Activated CD8-positive, alpha-beta T cell treated with anti-CD3 and anti-CD28 coated beads, Interleukin-2, amount 10 ng/mL, durations not matched to agents 7 days and 5 days (primary cell): Measurements from ENCODE around the gene TUBGCP6. TPM values are rescaled to one million over a fixed set of nuclear protein-coding genes. Genes with fewer than 3 reads are reported as not detected.

Source experiments
- ATAC-seq: fragments of 150-1000 bp; cut with Tn5 transposase; one replicate; pipeline ENCODE4 v1.10.0; 2021; ENCODE audit warnings: moderate library complexity
- CTCF ChIA-PET: fragments of 350-600 bp; sonication (Branson Sonifier 250); formaldehyde crosslinking; loops from one replicate; lab custom pipeline; 2021; ENCODE audit warnings: antibody characterized with exemption; lab: Charles Lee
- POLR2A ChIA-PET: fragments of 350-600 bp; sonication (Branson Sonifier 250); formaldehyde crosslinking; loops from one replicate; lab custom pipeline; 2021; ENCODE audit warnings: antibody characterized with exemption; lab: Charles Lee
- DNase-seq: peaks from one replicate; pipeline ENCODE4 v3.0.0-alpha.2; 2020
- H3K27ac Mint-ChIP-seq: one replicate; pipeline ENCODE4 v1.8.0; 2021; ENCODE audit warnings: mild to moderate bottlenecking, mixed read lengths
- H3K27me3 Mint-ChIP-seq: one replicate; pipeline ENCODE4 v1.8.0; 2021; ENCODE audit warnings: low read depth, mixed read lengths
- H3K36me3 Mint-ChIP-seq: one replicate; pipeline ENCODE4 v1.8.0; 2021; ENCODE audit warnings: low read depth, mixed read lengths
- H3K4me1 Mint-ChIP-seq: one replicate; pipeline ENCODE4 v1.8.0; 2021; ENCODE audit warnings: low read depth, mixed read lengths
- H3K4me3 Mint-ChIP-seq: one replicate; pipeline ENCODE4 v1.8.0; 2021; ENCODE audit warnings: mild to moderate bottlenecking, mixed read lengths
- H3K9me3 Mint-ChIP-seq: one replicate; pipeline ENCODE4 v1.8.0; 2022; ENCODE audit warnings: mixed read lengths; ENCODE audit not compliant: insufficient read depth
- total RNA-seq, 2 experiments: library from RNA; stranded (reverse); gene quantifications; one replicate each; pipeline ENCODE4 v1.2.3, GENCODE V29; 2021

Gene TUBGCP6
- total RNA-seq, 2 experiments from 2014 or later, result 53.2 to 58.1 TPM

GRCh38 chr22:50177537-50178470 is 67.0 kb downstream of the TUBGCP6 start:
- Mint-ChIP-seq H3K36me3 (no peaks in the 10 kb centered on the region), H3K27me3 (peaks cover 5% of the 10 kb centered on the region), H3K9me3 (no peaks in the 10 kb centered on the region), H3K4me3 (no peak overlapping the region), H3K27ac (no peak overlapping the region), H3K4me1 (peaks cover 8% of the 10 kb centered on the region)
- ATAC-seq (no peak), DNase-seq (no peak)
- POLR2A ChIA-PET, result no interaction called here
- CTCF ChIA-PET, result no interaction called here

- peaks cover 8% of the 10 kb centered on the region for H3K27me3 Mint-ChIP-seq
- ChIA-PET CTCF (no interaction called here), POLR2A (interaction anchor here (0.7 kb wide), 1 partner anchor 10 kb away, joined by 3 read pairs; no protein-coding TSS in a partner anchor)
- H3K4me3 Mint-ChIP-seq, result no peak overlapping the region
- no peak for ATAC-seq
- no peak overlapping the region for H3K27ac Mint-ChIP-seq
- no peak for DNase-seq
- no peaks in the 10 kb centered on the region for H3K36me3 Mint-ChIP-seq
- no peaks in the 10 kb centered on the region for H3K9me3 Mint-ChIP-seq
- H3K4me1 Mint-ChIP-seq, result peaks cover 8% of the 10 kb centered on the region
These were observed 67.8 kb downstream of the TUBGCP6 start for GRCh38 chr22:50176850-50177536.

- Mint-ChIP-seq H3K4me3 (no peak overlapping the region), H3K9me3 (no peaks in the 10 kb centered on the region), H3K27ac (no peak overlapping the region), H3K36me3 (no peaks in the 10 kb centered on the region), H3K4me1 (peaks cover 8% of the 10 kb centered on the region), H3K27me3 (peaks cover 11% of the 10 kb centered on the region)
- CTCF ChIA-PET, result interaction anchor here (2.2 kb wide), 1 partner anchor 14 kb away, joined by 8 read pairs; no protein-coding TSS in a partner anchor
- no peak for DNase-seq
- no peak for ATAC-seq
- POLR2A ChIA-PET, result interaction anchor here (0.7 to 1.1 kb wide), 2 partner anchors 11 to 15 kb away, joined by 3 read pairs; no protein-coding TSS in a partner anchor
These were observed 68.6 kb downstream of the TUBGCP6 start for GRCh38 chr22:50175921-50176849.

- H3K27ac Mint-ChIP-seq, result no peak overlapping the region
- POLR2A ChIA-PET, result no interaction called here
- CTCF ChIA-PET, result interaction anchor here (2.2 kb wide), 1 partner anchor 15 kb away, joined by 8 read pairs; no protein-coding TSS in a partner anchor
- no peaks in the 10 kb centered on the region for H3K36me3 Mint-ChIP-seq
- no peak overlapping the region for H3K4me3 Mint-ChIP-seq
- H3K9me3 Mint-ChIP-seq, result no peaks in the 10 kb centered on the region
- H3K4me1 Mint-ChIP-seq, result peaks cover 7% of the 10 kb centered on the region
- H3K27me3 Mint-ChIP-seq, result peaks cover 14% of the 10 kb centered on the region
- ATAC-seq (no peak), DNase-seq (no peak)
These were observed 69.7 kb downstream of the TUBGCP6 start for GRCh38 chr22:50175191-50175461.

- DNase-seq, result no peak
- POLR2A ChIA-PET, result no interaction called here
These were observed 70.2 kb downstream of the TUBGCP6 start for GRCh38 chr22:50174382-50175190.

GRCh38 chr22:50173983-50174355 is 70.9 kb downstream of the TUBGCP6 start:
- H3K9me3 Mint-ChIP-seq, result no peaks in the 10 kb centered on the region
- peaks cover 4% of the 10 kb centered on the region for H3K4me1 Mint-ChIP-seq
- H3K27me3 Mint-ChIP-seq, result peaks cover 20% of the 10 kb centered on the region
- ChIA-PET POLR2A (interaction anchor here (1.3 kb wide), 1 partner anchor 16 kb away, joined by 4 read pairs; no protein-coding TSS in a partner anchor), CTCF (no interaction called here)
- DNase-seq (no peak), ATAC-seq (no peak)
- no peak overlapping the region for H3K4me3 Mint-ChIP-seq
- no peak overlapping the region for H3K27ac Mint-ChIP-seq
- no peaks in the 10 kb centered on the region for H3K36me3 Mint-ChIP-seq

More at GRCh38 chr22:50174382-50175190, 70.2 kb downstream of the TUBGCP6 start:
- H3K27me3 Mint-ChIP-seq, result peaks cover 16% of the 10 kb centered on the region
- no peak for ATAC-seq
- no peak overlapping the region for H3K27ac Mint-ChIP-seq
- H3K4me1 Mint-ChIP-seq, result peaks cover 3% of the 10 kb centered on the region
- no peaks in the 10 kb centered on the region for H3K9me3 Mint-ChIP-seq
- H3K36me3 Mint-ChIP-seq, result no peaks in the 10 kb centered on the region
- CTCF ChIA-PET, result interaction anchor here (2.2 kb wide), 1 partner anchor 16 kb away, joined by 8 read pairs; no protein-coding TSS in a partner anchor
- H3K4me3 Mint-ChIP-seq, result no peak overlapping the region

- Mint-ChIP-seq H3K9me3 (no peaks in the 10 kb centered on the region), H3K36me3 (no peaks in the 10 kb centered on the region), H3K4me3 (no peak overlapping the region), H3K4me1 (peaks cover 4% of the 10 kb centered on the region), H3K27ac (no peak overlapping the region), H3K27me3 (peaks cover 25% of the 10 kb centered on the region)
- no peak for ATAC-seq
- DNase-seq, result no peak
- ChIA-PET POLR2A (interaction anchor here (1.3 kb wide), 1 partner anchor 17 kb away, joined by 4 read pairs; no protein-coding TSS in a partner anchor), CTCF (no interaction called here)
These were observed 71.4 kb downstream of the TUBGCP6 start for GRCh38 chr22:50173311-50173982.

GRCh38 chr22:50171965-50172421 is 72.8 kb downstream of the TUBGCP6 start:
- no peak for DNase-seq
- Mint-ChIP-seq H3K36me3 (no peaks in the 10 kb centered on the region), H3K27me3 (peaks cover 33% of the 10 kb centered on the region), H3K4me1 (peaks cover 4% of the 10 kb centered on the region), H3K9me3 (no peaks in the 10 kb centered on the region), H3K27ac (no peak overlapping the region), H3K4me3 (no peak overlapping the region)
- ChIA-PET CTCF (interaction anchor here (0.7 kb wide), 1 partner anchor 118 kb away, joined by 3 read pairs; no protein-coding TSS in a partner anchor), POLR2A (interaction anchor here (1.0 kb wide), 1 partner anchor 10 kb away, joined by 4 read pairs; no protein-coding TSS in a partner anchor)
- no peak for ATAC-seq

- Mint-ChIP-seq H3K27me3 (peaks cover 33% of the 10 kb centered on the region), H3K36me3 (no peaks in the 10 kb centered on the region), H3K27ac (no peak overlapping the region), H3K4me3 (peak overlapping the region; percentile 66), H3K4me1 (peaks cover 4% of the 10 kb centered on the region), H3K9me3 (no peaks in the 10 kb centered on the region)
- ATAC-seq, result no peak
- ChIA-PET CTCF (interaction anchor here (0.7 kb wide), 1 partner anchor 118 kb away, joined by 3 read pairs; no protein-coding TSS in a partner anchor), POLR2A (interaction anchor here (1.0 to 1.5 kb wide), 2 partner anchors 11 to 19 kb away, joined by 4 to 9 read pairs; no protein-coding TSS in a partner anchor)
- no peak for DNase-seq
These were observed 73.4 kb downstream of the TUBGCP6 start for GRCh38 chr22:50171319-50171964.
